Peyer's patch (tissue), 4 donors: ENCODE data around the gene PSAP.

Experiments
- CTCF ChIP-seq, 6 experiments: fragments of 450-650 bp in 4 of 6; fragments of 200-600 bp in 2 of 6; sonication (generic) in 1 of 6; IDR thresholded peaks; one replicate each; pipeline ENCODE4 v1.5.1; 2017 to 2019; ENCODE audit warnings: antibody characterized with exemption in 6 of 6, mild to moderate bottlenecking in 3 of 6, moderate library complexity in 1 of 6
- POLR2A ChIP-seq, 2 donors: fragments of 450-650 bp; IDR thresholded peaks; one replicate each; pipeline ENCODE4 v1.5.1; 2017; ENCODE audit warnings: antibody characterized with exemption in 2 of 2, mild to moderate bottlenecking in 2 of 2, moderate library complexity in 2 of 2

GRCh38 chr10:71789871-71790270 is 61.2 kb downstream of the PSAP start:
- TF ChIP-seq CTCF (IDR thresholded peaks at IDR 0.05): no peak
- TF ChIP-seq POLR2A (IDR thresholded peaks at IDR 0.05): no peak
